ENCODE results near the gene CD82.

The CD82 gene

DNA sequence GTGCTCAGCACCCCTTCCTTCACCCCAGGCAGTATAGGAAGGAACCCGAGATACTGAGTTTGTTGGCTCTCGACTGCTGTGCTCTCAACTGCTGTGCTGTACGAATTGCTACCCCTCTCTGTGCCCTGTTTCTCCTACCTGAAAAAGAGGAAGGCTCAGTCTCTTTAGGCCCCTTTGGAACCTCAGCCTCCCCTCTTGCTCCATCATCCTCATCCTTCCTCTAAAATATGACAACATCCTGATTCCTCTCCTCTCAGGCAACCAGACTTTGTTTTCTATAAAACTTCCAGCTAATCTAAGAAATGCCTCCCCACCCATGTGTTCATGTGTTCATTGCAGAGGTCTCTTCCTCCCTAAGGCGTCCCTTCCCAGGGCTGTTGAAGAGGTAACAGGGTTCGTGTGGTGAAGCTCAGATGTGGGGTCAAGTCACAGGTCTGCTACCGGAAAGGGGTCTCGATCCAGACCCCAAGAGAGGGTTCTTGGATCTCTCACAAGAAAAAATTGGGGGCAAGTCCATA, 35.5 kb upstream of the CD82 start:
- H3K4me1 ChIP-seq, result no peaks in the 10 kb centered on the region
- no peaks in the 10 kb centered on the region for H3K36me3 ChIP-seq
- intact Hi-C loops (cut with DNase I; ENCODE audit: low total_unique reads), result no loop called here
- no peak for DNase-seq
- no peak overlapping the region for H3K27ac ChIP-seq
- TF ChIP-seq, protein P1, sequence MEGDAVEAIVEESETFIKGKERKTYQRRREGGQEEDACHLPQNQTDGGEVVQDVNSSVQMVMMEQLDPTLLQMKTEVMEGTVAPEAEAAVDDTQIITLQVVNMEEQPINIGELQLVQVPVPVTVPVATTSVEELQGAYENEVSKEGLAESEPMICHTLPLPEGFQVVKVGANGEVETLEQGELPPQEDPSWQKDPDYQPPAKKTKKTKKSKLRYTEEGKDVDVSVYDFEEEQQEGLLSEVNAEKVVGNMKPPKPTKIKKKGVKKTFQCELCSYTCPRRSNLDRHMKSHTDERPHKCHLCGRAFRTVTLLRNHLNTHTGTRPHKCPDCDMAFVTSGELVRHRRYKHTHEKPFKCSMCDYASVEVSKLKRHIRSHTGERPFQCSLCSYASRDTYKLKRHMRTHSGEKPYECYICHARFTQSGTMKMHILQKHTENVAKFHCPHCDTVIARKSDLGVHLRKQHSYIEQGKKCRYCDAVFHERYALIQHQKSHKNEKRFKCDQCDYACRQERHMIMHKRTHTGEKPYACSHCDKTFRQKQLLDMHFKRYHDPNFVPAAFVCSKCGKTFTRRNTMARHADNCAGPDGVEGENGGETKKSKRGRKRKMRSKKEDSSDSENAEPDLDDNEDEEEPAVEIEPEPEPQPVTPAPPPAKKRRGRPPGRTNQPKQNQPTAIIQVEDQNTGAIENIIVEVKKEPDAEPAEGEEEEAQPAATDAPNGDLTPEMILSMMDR (IDR thresholded peaks at IDR 0.05), result no peak
- no peaks in the 10 kb centered on the region for H3K9me3 ChIP-seq
- H3K27me3 ChIP-seq, result peaks cover 0 to 27% of the 10 kb centered on the region in 2 donors
- no peak overlapping the region for H3K4me3 ChIP-seq

- peaks cover 0 to 27% of the 10 kb centered on the region in 2 donors for H3K27me3 ChIP-seq
- intact Hi-C loops (cut with DNase I; ENCODE audit: low total_unique reads), result no loop called here
- H3K36me3 ChIP-seq, result no peaks in the 10 kb centered on the region
- no peaks in the 10 kb centered on the region for H3K4me1 ChIP-seq
- H3K9me3 ChIP-seq, result no peaks in the 10 kb centered on the region
- TF ChIP-seq, protein P1 (IDR thresholded peaks at IDR 0.05), result no peak
- H3K4me3 ChIP-seq, result no peak overlapping the region
- DNase-seq, result no peak
- H3K27ac ChIP-seq, result no peak overlapping the region
Observed at GRCh38 chr11:44530413-44531115, 34.9 kb upstream of the CD82 start.

DNA sequence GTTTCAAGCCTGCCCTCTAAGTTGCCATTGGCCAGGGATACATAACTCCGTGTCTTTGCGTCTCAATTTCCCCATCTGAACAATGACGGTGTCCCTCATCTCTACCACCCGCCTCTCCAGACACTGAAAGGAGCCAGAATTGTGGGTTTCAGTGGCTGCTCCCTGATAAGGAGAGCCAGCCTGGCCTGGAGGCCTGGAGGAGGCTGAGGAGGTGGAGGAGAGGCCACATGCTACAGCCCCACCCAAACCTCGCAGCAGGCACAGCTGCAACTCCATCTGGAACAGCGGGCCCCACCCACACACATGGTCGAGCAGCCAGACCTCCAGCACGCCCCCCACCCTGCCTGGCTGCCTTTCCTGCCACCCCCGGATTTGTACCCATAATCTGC, 34.4 kb upstream of the CD82 start:
- no peak overlapping the region for H3K27ac ChIP-seq
- no peak overlapping the region for H3K4me3 ChIP-seq
- H3K36me3 ChIP-seq, result no peaks in the 10 kb centered on the region
- intact Hi-C loops (cut with DNase I; ENCODE audit: low total_unique reads), result no loop called here
- no peak for DNase-seq
- TF ChIP-seq, protein P1 (IDR thresholded peaks at IDR 0.05), result no peak
- H3K4me1 ChIP-seq, result no peaks in the 10 kb centered on the region
- H3K27me3 ChIP-seq, result peaks cover 0 to 25% of the 10 kb centered on the region in 2 donors
- H3K9me3 ChIP-seq, result no peaks in the 10 kb centered on the region

- peaks cover 0 to 26% of the 10 kb centered on the region in 2 donors for H3K27me3 ChIP-seq
- H3K36me3 ChIP-seq, result no peaks in the 10 kb centered on the region
- intact Hi-C loops (cut with DNase I; ENCODE audit: low total_unique reads), result no loop called here
- DNase-seq, result no peak
- TF ChIP-seq, protein P1 (IDR thresholded peaks at IDR 0.05), result no peak
- H3K9me3 ChIP-seq, result no peaks in the 10 kb centered on the region
- no peak overlapping the region for H3K27ac ChIP-seq
- H3K4me3 ChIP-seq, result no peak overlapping the region
- H3K4me1 ChIP-seq, result no peaks in the 10 kb centered on the region
Observed at GRCh38 chr11:44531636-44532035, 33.8 kb upstream of the CD82 start.

- Histone ChIP-seq H3K4me3 (no peak overlapping the region), H3K4me1 (no peaks in the 10 kb centered on the region), H3K36me3 (no peaks in the 10 kb centered on the region), H3K27ac (no peak overlapping the region), H3K27me3 (peaks cover 0 to 36% of the 10 kb centered on the region in 2 donors), H3K9me3 (no peaks in the 10 kb centered on the region)
- DNase-seq, result no peak
- TF ChIP-seq, protein P1 (IDR thresholded peaks at IDR 0.05), result no peak
- intact Hi-C loops (cut with DNase I; ENCODE audit: low total_unique reads), result no loop called here
Observed at GRCh38 chr11:44532809-44533208, 32.7 kb upstream of the CD82 start.
